ENCODE results near the gene KIZ.

DNA sequence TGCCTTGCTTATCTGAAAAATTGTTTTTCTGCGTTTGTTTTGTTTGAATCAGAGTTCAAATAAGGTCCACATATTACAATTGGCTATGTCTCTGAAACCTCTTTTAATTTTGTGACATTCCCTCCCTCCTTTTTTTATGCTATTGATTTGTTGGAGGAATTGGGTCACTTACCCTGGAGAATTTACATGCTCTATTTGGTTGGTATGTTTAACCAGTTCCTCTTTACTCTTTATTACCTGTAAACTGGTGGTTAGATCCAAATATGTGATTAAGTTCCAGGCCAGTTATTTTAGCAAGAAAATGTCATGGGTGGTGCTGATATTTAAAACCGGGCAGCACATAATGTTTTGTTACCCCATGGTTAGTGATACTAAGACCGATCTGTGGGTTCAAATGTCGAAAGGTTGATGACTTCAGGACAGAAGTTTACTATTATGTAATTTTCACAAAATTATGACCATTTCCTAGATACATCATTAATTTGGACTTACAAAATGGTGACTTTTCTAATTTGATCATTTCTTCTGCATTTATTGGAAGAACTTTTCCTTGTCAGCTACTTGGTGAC lies 77.3 kb downstream of the KIZ start:
- TF ChIP-seq CTCF (IDR thresholded peaks at IDR 0.05) (no peak), POLR2A (IDR thresholded peaks at IDR 0.05) (no peak)
